A549 (cell line): Measurements from ENCODE around the gene SDF2. TPM values are rescaled to one million over a fixed set of nuclear protein-coding genes. Genes with fewer than 3 reads are reported as not detected.

Experiments used
- ATAC-seq, 2 experiments: fragments of 200-7000 bp in 1 of 2; fragments of >200 bp in 1 of 2; cut with Nextera tagmentation in 1 of 2; cut with Tn5 transposase in 1 of 2; 3 replicates each; pipeline versions ENCODE4 v1.8.0 to v1.9.1; 2018 to 2020; ENCODE audit warnings: mild to moderate bottlenecking in 1 of 2, moderate library complexity in 1 of 2
- CTCF ChIA-PET: fragments of 300-600 bp; sonication (Branson Sonifier 250); formaldehyde crosslinking; extraction: SDS; loops from one replicate; lab custom pipeline; 2021; ENCODE audit warnings: antibody characterized with exemption, inconsistent platforms; lab: Yijun Ruan, JAX
- POLR2A ChIA-PET: fragments of 350-600 bp; formaldehyde crosslinking; extraction: SDS; loops from one replicate; lab custom pipeline; 2021; ENCODE audit warnings: antibody characterized with exemption, inconsistent platforms; lab: Yijun Ruan, JAX
- DNase-seq, 2 experiments: peaks; one replicate each; pipeline versions ENCODE4 v3.0.0 to v3.0.0-alpha.2; 2011 to 2016; ENCODE audit warnings: low read depth in 1 of 2, low spot score in 1 of 2
- FAIRE-seq: peaks from 2 replicates; lab custom pipeline; 2011; peaks lifted over from hg19 to GRCh38; lab: Jason Lieb, UNC
- H3K27ac ChIP-seq, 2 experiments: fragments of >200 bp; sonication (Bioruptor Twin); formaldehyde crosslinking; 3 replicates each; pipeline ENCODE4 v1.5.1; 2016 to 2017
- H3K4me1 ChIP-seq: fragments of >200 bp; sonication (Bioruptor Twin); formaldehyde crosslinking; 3 replicates; pipeline ENCODE4 v1.6.1; 2016
- H3K4me2 ChIP-seq: fragments of >200 bp; sonication (Bioruptor Twin); formaldehyde crosslinking; 3 replicates; pipeline ENCODE4 v1.6.1; 2016
- H3K4me3 ChIP-seq: fragments of >200 bp; sonication (Bioruptor Twin); formaldehyde crosslinking; 3 replicates; pipeline ENCODE4 v1.5.1; 2016
- H3K9me3 ChIP-seq: fragments of >200 bp; sonication (Bioruptor Twin); formaldehyde crosslinking; 3 replicates; pipeline ENCODE4 v1.6.1; 2016
- CBX8 ChIP-seq: fragments of 200-600 bp; sonication (generic); IDR thresholded peaks from 2 replicates; pipeline ENCODE4 v1.6.1; 2016
- CHD2 ChIP-seq: fragments of 150-350 bp; IDR thresholded peaks from 2 replicates; pipeline ENCODE4 v1.6.1; 2014; ENCODE audit warnings: low read length; ENCODE audit not compliant: partially characterized antibody
- E2F6 ChIP-seq: IDR thresholded peaks from 2 replicates; pipeline ENCODE4 v1.6.1; 2012; ENCODE audit warnings: low read depth, borderline replicate concordance
- EHF ChIP-seq: fragments of 250-450 bp; sonication (Bioruptor Pico); IDR thresholded peaks from 2 replicates; pipeline ENCODE4 v1.5.0; 2020; ENCODE audit warnings: mild to moderate bottlenecking
- EHMT2 ChIP-seq: fragments of 200-600 bp; sonication (generic); IDR thresholded peaks from 2 replicates; pipeline ENCODE4 v1.6.1; 2016; ENCODE audit warnings: antibody characterized with exemption, low read depth, mild to moderate bottlenecking, moderate library complexity
- ELK1 ChIP-seq: fragments of 150-350 bp; IDR thresholded peaks from 2 replicates; pipeline ENCODE4 v1.6.1; 2014; ENCODE audit warnings: low read depth, mild to moderate bottlenecking, low read length
- ESRRA ChIP-seq: fragments of 150-350 bp; IDR thresholded peaks from 2 replicates; pipeline ENCODE4 v1.6.1; 2014; ENCODE audit warnings: mild to moderate bottlenecking, low read length, borderline replicate concordance
- FOSL2 ChIP-seq, 2 experiments: fragments of 450-650 bp in 1 of 2; fragments of >200 bp in 1 of 2; sonication (Bioruptor Twin) in 1 of 2; formaldehyde crosslinking; IDR thresholded peaks; 2 replicates each; pipeline versions ENCODE4 v1.5.0 to v1.6.1; 2016 to 2020; ENCODE audit warnings: mild to moderate bottlenecking in 1 of 2, moderate library complexity in 1 of 2
- HDAC2 ChIP-seq: fragments of 200-600 bp; sonication (generic); IDR thresholded peaks from 2 replicates; pipeline ENCODE4 v1.6.1; 2016
- HES2 ChIP-seq: fragments of >200 bp; sonication (Bioruptor Twin); formaldehyde crosslinking; IDR thresholded peaks from 2 replicates; pipeline ENCODE4 v1.6.1; 2016
- HOXB5 ChIP-seq: fragments of 250-450 bp; sonication (Bioruptor Pico); IDR thresholded peaks from 2 replicates; pipeline ENCODE4 v1.5.0; 2020; ENCODE audit warnings: mild to moderate bottlenecking, moderate library complexity
- JUN ChIP-seq, 2 experiments: fragments of >200 bp; sonication (Bioruptor Twin); formaldehyde crosslinking; IDR thresholded peaks; 2 replicates in 1 of 2; 3 replicates in 1 of 2; pipeline ENCODE4 v1.6.1; 2016 to 2017
- MAZ ChIP-seq: fragments of 150-350 bp; IDR thresholded peaks from 2 replicates; pipeline ENCODE4 v1.6.1; 2014; ENCODE audit warnings: antibody characterized with exemption, low read depth, low read length, borderline replicate concordance
- NPAS2 ChIP-seq: fragments of 250-450 bp; sonication (Bioruptor Pico); IDR thresholded peaks from 2 replicates; pipeline ENCODE4 v1.8.0; 2022; ENCODE audit warnings: mild to moderate bottlenecking, moderate library complexity, borderline replicate concordance
- NR3C1 ChIP-seq: fragments of >200 bp; sonication (Bioruptor Twin); formaldehyde crosslinking; IDR thresholded peaks from 3 replicates; pipeline ENCODE4 v1.6.1; 2017
- POLR2A ChIP-seq: IDR thresholded peaks from 2 replicates; pipeline ENCODE4 v1.6.1; 2012; ENCODE audit warnings: mild to moderate bottlenecking, low read length
- POLR2AphosphoS2 ChIP-seq: conservative IDR thresholded peaks from 2 replicates; pipeline ENCODE4 v1.6.1; 2012; ENCODE audit warnings: low read length, improper control_type of control experiment, inconsistent platforms
- RARB ChIP-seq: fragments of 250-450 bp; sonication (Bioruptor Pico); IDR thresholded peaks from 2 replicates; pipeline ENCODE4 v1.8.0; 2021; ENCODE audit warnings: mild to moderate bottlenecking, moderate library complexity
- REST ChIP-seq: fragments of 200-600 bp; sonication (generic); IDR thresholded peaks from 2 replicates; pipeline ENCODE4 v1.6.1; 2016; ENCODE audit warnings: antibody characterized with exemption, mild to moderate bottlenecking, moderate library complexity
- TFCP2L1 ChIP-seq: fragments of 250-450 bp; sonication (Bioruptor Pico); IDR thresholded peaks from 2 replicates; pipeline ENCODE4 v1.5.0; 2021; ENCODE audit warnings: mild to moderate bottlenecking
- ZC3H11A ChIP-seq: fragments of 450-650 bp; IDR thresholded peaks from 2 replicates; pipeline ENCODE4 v1.6.1; 2014; ENCODE audit warnings: antibody characterized with exemption, mild to moderate bottlenecking
- ZSCAN20 ChIP-seq: fragments of 250-450 bp; sonication (Bioruptor Pico); IDR thresholded peaks from 2 replicates; pipeline ENCODE4 v1.8.0; 2022; ENCODE audit warnings: mild to moderate bottlenecking, moderate library complexity
- WGBS: methylation state at CpG from one replicate; pipeline ENCODE4 v1.1.6; 2017; ENCODE audit errors: missing lambda C conversion rate; 5-methylcytosine and 5-hydroxymethylcytosine counted together
- polyA plus RNA-seq, 4 experiments: library from polyadenylated mRNA; depleted of rRNA in 3 of 4; stranded (reverse); fragments of >200 nt; fragmentation: RNase III in 1 of 4; extraction: RNeasy Plus Mini Kit Qiagen cat#74134 plus additional on column Dnase treatment in 1 of 4; gene quantifications; 2 replicates in 3 of 4; 3 replicates in 1 of 4; pipeline ENCODE4 v1.2.3, GENCODE V29; 2011 to 2017

The SDF2 gene
- polyA plus RNA-seq, 2 of the 4 experiments (the other 2 are of a cell fraction), result 87.9 to 93.8 TPM

- TF ChIP-seq POLR2A (peak; percentile 59), FOSL2 (IDR thresholded peaks at IDR 0.05) (no peak), FOSL2 (CRISPR knock-in tag; IDR thresholded peaks at IDR 0.05) (peak; percentile 39; the same call in 1 of the 2 replicates), EHF (CRISPR knock-in tag) (no peak), ESRRA (peak; percentile 72; the same call in 1 of the 2 replicates), ZC3H11A (no peak), NR3C1 (no peak)
- TF ChIP-seq, all 56 proteins: peak for 9
These were observed 36.7 kb upstream of the SDF2 start (continued) for GRCh38 chr17:28698253-28698941.

- Histone ChIP-seq H3K4me3 (no peak overlapping the region), H3K4me1 (peaks cover 27% of the 10 kb centered on the region), H3K4me2 (no peak overlapping the region), H3K27ac (no peak overlapping the region), H3K9me3 (no peaks in the 10 kb centered on the region)
- TF ChIP-seq HES2, result no peak
- TF ChIP-seq ZC3H11A, result no peak
- TF ChIP-seq JUN (IDR thresholded peaks at IDR 0.05), result no peak
- no peak for TF ChIP-seq ZSCAN20 (CRISPR knock-in tag)
- ChIA-PET CTCF (interaction anchor here (0.6 to 31.4 kb wide), 9 partner anchors 11 to 207 kb away, joined by 3 to 335 read pairs (median 5); partner anchors contain the start of genes PROCA1 and TLCD1), POLR2A (interaction anchor here (1.2 to 1.7 kb wide), 2 partner anchors 26 to 32 kb away, joined by 8 read pairs; partner anchors contain the start of genes RPL23A, SDF2 and SUPT6H)
- FAIRE-seq (no peak), ATAC-seq (no peak), DNase-seq (no peak)
- 94% methylated on average over 1 of the region's 1 CpG for WGBS
These were observed 32.2 kb upstream of the SDF2 start for GRCh38 chr17:28693869-28694268.

GRCh38 chr17:28689011-28689410, 27.3 kb upstream of the SDF2 start:
- no peak overlapping the region for H3K27ac ChIP-seq
- no peak for TF ChIP-seq ELK1
- TF ChIP-seq POLR2AphosphoS2, result no peak
- TF ChIP-seq RARB (CRISPR knock-in tag), result no peak
- TF ChIP-seq CBX8, result no peak
- no peak for TF ChIP-seq NPAS2 (CRISPR knock-in tag)
- TF ChIP-seq TFCP2L1 (CRISPR knock-in tag), result no peak
- no peak for TF ChIP-seq HES2
- no peak for TF ChIP-seq ZC3H11A
- no peak for TF ChIP-seq REST
- TF ChIP-seq EHMT2, result no peak
- no peak for TF ChIP-seq CHD2
- TF ChIP-seq E2F6, result no peak
- no peak for TF ChIP-seq HOXB5 (CRISPR knock-in tag)
- TF ChIP-seq MAZ, result no peak
- TF ChIP-seq HDAC2, result no peak
- TF ChIP-seq JUN (IDR thresholded peaks at IDR 0.05), result no peak
- CTCF ChIA-PET, result interaction anchor here (1.0 to 31.4 kb wide), 5 partner anchors 19 to 196 kb away, joined by 3 to 335 read pairs (median 23); partner anchors contain the start of genes BLTP2, NEK8, PROCA1 and TLCD1
- no peak for DNase-seq
- WGBS, result 91% methylated on average over 3 of the region's 3 CpGs
- no peaks in the 10 kb centered on the region for H3K4me1 ChIP-seq
- H3K4me2 ChIP-seq, result no peak overlapping the region
- ATAC-seq, result no peak
- FAIRE-seq, result no peak
- H3K4me3 ChIP-seq, result no peak overlapping the region
- no peaks in the 10 kb centered on the region for H3K9me3 ChIP-seq
- POLR2A ChIA-PET, result no interaction called here
